Mesendoderm (in vitro differentiated cells): Measurements from ENCODE around the gene POP7.

Source experiments
- DNase-seq: peaks from one replicate; pipeline ENCODE4 v3.0.0; 2013
- H2AK5ac ChIP-seq: 2 replicates; pipeline ENCODE4 v1.6.1; 2013; ENCODE audit warnings: low read length, inconsistent platforms
- H2BK120ac ChIP-seq: 2 replicates; pipeline ENCODE4 v1.6.1; 2013; ENCODE audit warnings: low read depth, mild to moderate bottlenecking, low read length, moderate library complexity, mixed read lengths
- H2BK15ac ChIP-seq: replicated peaks from 2 replicates; pipeline ENCODE4 v1.6.1; 2013; ENCODE audit warnings: low read depth, mild to moderate bottlenecking, moderate library complexity
- H2BK5ac ChIP-seq: 2 replicates; pipeline ENCODE4 v1.6.1; 2013; ENCODE audit warnings: low read length, inconsistent platforms
- H3K18ac ChIP-seq: 2 replicates; pipeline ENCODE4 v1.6.1; 2013; ENCODE audit warnings: mild to moderate bottlenecking, low read length, mixed read lengths
- H3K23ac ChIP-seq: one replicate; pipeline ENCODE4 v1.6.1; 2013; ENCODE audit warnings: low read length
- H3K27ac ChIP-seq: 2 replicates; pipeline ENCODE4 v1.5.1; 2013; ENCODE audit warnings: low read depth, mild to moderate bottlenecking, inconsistent platforms, low read length, moderate library complexity
- H3K27me3 ChIP-seq: 2 replicates; pipeline ENCODE4 v1.6.1; 2013; ENCODE audit warnings: low read length, control low read depth, mild to moderate bottlenecking, inconsistent platforms; ENCODE audit not compliant: insufficient read depth, poor library complexity
- H3K36me3 ChIP-seq: 2 replicates; pipeline ENCODE4 v1.6.1; 2013; ENCODE audit warnings: low read length, inconsistent platforms; ENCODE audit not compliant: control insufficient read depth, insufficient read depth
- H3K4ac ChIP-seq: one replicate; pipeline ENCODE4 v1.6.1; 2013; ENCODE audit warnings: low read depth, mild to moderate bottlenecking, low read length, moderate library complexity
- H3K4me1 ChIP-seq: 2 replicates; pipeline ENCODE4 v1.6.1; 2013; ENCODE audit warnings: low read depth, low read length, inconsistent platforms; ENCODE audit not compliant: control insufficient read depth
- H3K4me2 ChIP-seq: 2 replicates; pipeline ENCODE4 v1.6.1; 2013; ENCODE audit warnings: low read length
- H3K4me3 ChIP-seq: 2 replicates; pipeline ENCODE4 v1.5.1; 2013; ENCODE audit warnings: mild to moderate bottlenecking, low read length
- H3K56ac ChIP-seq: one replicate; pipeline ENCODE4 v1.6.1; 2013; ENCODE audit warnings: low read length
- H3K79me1 ChIP-seq: 2 replicates; pipeline ENCODE4 v1.6.1; 2013; ENCODE audit warnings: low read length, inconsistent platforms
- H3K79me2 ChIP-seq: 2 replicates; pipeline ENCODE4 v1.6.1; 2013; ENCODE audit warnings: mild to moderate bottlenecking, low read length; ENCODE audit not compliant: control insufficient read depth, insufficient read depth
- H3K9ac ChIP-seq: 2 replicates; pipeline ENCODE4 v1.6.1; 2013; ENCODE audit warnings: low read length, inconsistent platforms
- H4K5ac ChIP-seq: one replicate; pipeline ENCODE4 v1.6.1; 2013; ENCODE audit warnings: low read length
- H4K8ac ChIP-seq: one replicate; pipeline ENCODE4 v1.6.1; 2013; ENCODE audit warnings: low read depth, mild to moderate bottlenecking, control low read depth, low read length, moderate library complexity
- WGBS: extraction: QIAGEN DNeasy Blood & Tissue Kit; methylation state at CpG from one replicate; pipeline ENCODE4 v1.1.7; 2013; ENCODE audit warnings: low lambda C conversion rate, missing lambda C conversion rate; ENCODE audit not compliant: insufficient coverage; ENCODE audit errors: extremely low coverage; 5-methylcytosine and 5-hydroxymethylcytosine counted together

POP7 gene

DNA sequence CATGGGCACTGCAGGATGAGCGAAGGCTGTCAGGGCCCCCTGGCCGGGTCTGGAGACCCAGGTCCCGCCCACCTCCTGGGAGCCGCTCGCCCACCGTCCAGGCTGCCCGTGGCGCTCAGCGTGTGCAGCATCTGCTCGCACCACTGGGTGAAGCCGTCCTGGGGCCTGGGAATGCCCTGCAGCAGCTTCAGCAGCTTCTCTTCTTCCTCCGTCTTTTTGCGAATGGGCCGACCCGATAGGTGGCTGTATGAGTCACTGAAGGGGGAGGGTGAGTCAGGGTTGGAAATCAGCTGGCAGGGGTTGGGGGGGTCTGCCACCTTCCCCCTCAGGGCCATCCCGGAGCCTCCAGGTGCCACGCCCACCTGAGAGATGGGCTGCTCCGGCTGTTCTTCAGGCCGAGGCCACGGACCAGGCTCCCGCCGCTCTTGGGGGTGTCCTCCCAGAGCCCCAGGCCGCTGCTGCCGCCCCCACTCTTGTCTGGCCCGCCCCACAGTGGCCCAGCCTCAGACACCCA is 23.6 kb upstream of the POP7 start:
- no peaks in the 10 kb centered on the region for H3K4me1 ChIP-seq
- H2BK120ac ChIP-seq = no peak overlapping the region
- no peak overlapping the region for H3K4ac ChIP-seq
- peaks cover 20% of the 10 kb centered on the region for H3K36me3 ChIP-seq
- H2BK15ac ChIP-seq = no peak overlapping the region
- no CpG with 5 or more reads among the region's 25 CpGs for WGBS
- DNase-seq = no peak
- H3K9ac ChIP-seq = no peak overlapping the region
- H3K27me3 ChIP-seq = no peaks in the 10 kb centered on the region
- no peak overlapping the region for H3K18ac ChIP-seq
- H3K56ac ChIP-seq = no peak overlapping the region
- H2AK5ac ChIP-seq = no peak overlapping the region
- H3K23ac ChIP-seq = no peak overlapping the region
- no peak overlapping the region for H3K4me3 ChIP-seq
- no peak overlapping the region for H3K27ac ChIP-seq
- H4K8ac ChIP-seq = no peak overlapping the region
- H3K4me2 ChIP-seq = no peak overlapping the region
- no peaks in the 10 kb centered on the region for H3K79me2 ChIP-seq
- no peak overlapping the region for H2BK5ac ChIP-seq
- H3K79me1 ChIP-seq = no peaks in the 10 kb centered on the region
- no peak overlapping the region for H4K5ac ChIP-seq

DNA sequence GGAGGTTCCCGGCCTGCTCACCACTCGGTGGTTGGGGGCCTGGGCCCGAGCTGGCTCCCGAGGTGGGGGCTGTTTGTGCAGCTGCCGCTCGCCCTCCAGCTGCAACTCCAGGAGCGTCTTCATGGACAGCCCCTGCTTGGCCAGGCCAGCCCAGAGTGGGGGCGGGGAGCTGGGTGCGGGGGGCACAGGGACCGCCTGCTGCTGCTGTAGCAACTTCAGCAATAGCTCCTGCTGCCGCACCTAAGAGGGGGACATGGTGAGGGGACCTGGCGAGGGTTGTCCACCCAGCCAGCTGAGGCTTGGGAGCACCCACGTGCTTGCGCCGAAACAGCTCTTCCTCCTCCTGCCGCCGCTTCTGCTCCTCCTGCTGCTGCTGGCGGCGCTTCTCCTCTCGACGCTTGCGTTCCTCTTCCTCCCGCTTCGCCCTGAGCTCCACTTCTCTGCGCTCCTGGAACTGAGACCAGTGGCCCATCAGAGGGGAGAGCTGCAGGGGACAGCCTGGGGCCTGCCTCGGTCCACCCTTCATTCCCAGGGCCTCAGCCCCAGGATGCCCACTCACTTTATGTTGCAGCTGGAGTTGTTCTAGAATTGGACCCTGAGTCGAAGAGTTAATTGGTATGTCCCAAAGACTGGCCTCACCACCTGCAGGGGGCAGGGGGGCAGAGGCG is 22.8 kb upstream of the POP7 start:
- no peak overlapping the region for H2AK5ac ChIP-seq
- H3K27ac ChIP-seq = no peak overlapping the region
- no peaks in the 10 kb centered on the region for H3K27me3 ChIP-seq
- no peak overlapping the region for H2BK5ac ChIP-seq
- no CpG with 5 or more reads among the region's 28 CpGs for WGBS
- H3K23ac ChIP-seq = no peak overlapping the region
- H3K4me3 ChIP-seq = no peak overlapping the region
- no peaks in the 10 kb centered on the region for H3K4me1 ChIP-seq
- H3K79me2 ChIP-seq = no peaks in the 10 kb centered on the region
- H4K5ac ChIP-seq = no peak overlapping the region
- H3K18ac ChIP-seq = no peak overlapping the region
- no peak overlapping the region for H4K8ac ChIP-seq
- H2BK15ac ChIP-seq = no peak overlapping the region
- H3K4ac ChIP-seq = no peak overlapping the region
- DNase-seq = no peak
- no peak overlapping the region for H3K9ac ChIP-seq
- H2BK120ac ChIP-seq = no peak overlapping the region
- H3K36me3 ChIP-seq = peaks cover 24% of the 10 kb centered on the region
- no peak overlapping the region for H3K56ac ChIP-seq
- no peak overlapping the region for H3K4me2 ChIP-seq
- peaks cover 2% of the 10 kb centered on the region for H3K79me1 ChIP-seq

DNA sequence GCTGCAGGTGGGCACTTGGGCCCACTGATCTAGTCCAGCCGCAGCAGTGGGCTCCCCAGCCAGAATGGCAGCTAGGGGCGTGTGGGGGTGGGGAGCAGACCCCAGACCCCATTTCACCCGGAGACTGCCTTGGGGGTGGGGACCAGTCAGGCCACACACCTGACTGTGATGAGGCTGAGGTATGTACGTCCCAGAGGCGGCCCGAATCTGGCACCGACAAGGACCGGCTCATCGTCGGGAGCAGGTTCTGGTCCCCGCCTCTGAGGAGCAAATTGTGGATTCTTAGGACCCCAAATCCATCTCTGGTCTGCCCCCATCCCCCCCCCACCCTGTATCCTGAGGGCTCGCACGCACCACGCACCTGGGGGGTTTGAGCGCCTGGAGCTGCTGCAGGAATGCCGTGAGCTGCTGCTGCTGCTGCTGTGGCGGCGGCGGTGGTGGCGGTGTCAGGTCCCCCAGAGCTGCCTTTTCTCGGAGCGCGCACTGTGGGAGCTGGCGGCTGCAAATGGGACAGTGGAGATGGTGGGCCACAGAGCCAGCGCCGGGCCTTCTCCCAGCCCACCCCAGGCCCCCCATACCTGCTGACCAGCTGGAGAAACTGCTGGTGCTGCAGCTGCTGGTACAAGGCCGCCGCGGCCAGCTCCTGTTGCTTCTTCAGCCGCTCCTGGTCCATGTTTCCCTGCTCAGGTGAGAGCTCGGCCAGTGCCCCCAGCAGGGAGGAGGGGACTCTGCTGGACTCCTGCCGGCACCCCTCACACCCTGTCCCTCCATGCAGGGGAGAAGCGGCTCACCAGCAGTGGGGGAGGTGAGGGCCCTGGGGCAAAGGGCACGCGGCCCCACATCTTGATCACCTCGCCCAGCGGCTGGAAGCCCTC is 22.0 kb upstream of the POP7 start:
- Histone ChIP-seq H4K5ac (no peak overlapping the region), H3K4me1 (no peaks in the 10 kb centered on the region), H3K4me2 (no peak overlapping the region), H3K4me3 (no peak overlapping the region), H3K36me3 (peaks cover 21% of the 10 kb centered on the region), H2BK120ac (no peak overlapping the region), H2BK5ac (no peak overlapping the region), H3K27me3 (no peaks in the 10 kb centered on the region), H2AK5ac (no peak overlapping the region), H3K79me1 (peaks cover 6% of the 10 kb centered on the region), H3K9ac (no peak overlapping the region), H3K27ac (no peak overlapping the region), H3K18ac (no peak overlapping the region), H3K79me2 (peaks cover 5% of the 10 kb centered on the region), H4K8ac (no peak overlapping the region), H3K56ac (no peak overlapping the region), H3K4ac (no peak overlapping the region), H2BK15ac (no peak overlapping the region), H3K23ac (no peak overlapping the region)
- no peak for DNase-seq
- WGBS = no CpG with 5 or more reads among the region's 37 CpGs

DNA sequence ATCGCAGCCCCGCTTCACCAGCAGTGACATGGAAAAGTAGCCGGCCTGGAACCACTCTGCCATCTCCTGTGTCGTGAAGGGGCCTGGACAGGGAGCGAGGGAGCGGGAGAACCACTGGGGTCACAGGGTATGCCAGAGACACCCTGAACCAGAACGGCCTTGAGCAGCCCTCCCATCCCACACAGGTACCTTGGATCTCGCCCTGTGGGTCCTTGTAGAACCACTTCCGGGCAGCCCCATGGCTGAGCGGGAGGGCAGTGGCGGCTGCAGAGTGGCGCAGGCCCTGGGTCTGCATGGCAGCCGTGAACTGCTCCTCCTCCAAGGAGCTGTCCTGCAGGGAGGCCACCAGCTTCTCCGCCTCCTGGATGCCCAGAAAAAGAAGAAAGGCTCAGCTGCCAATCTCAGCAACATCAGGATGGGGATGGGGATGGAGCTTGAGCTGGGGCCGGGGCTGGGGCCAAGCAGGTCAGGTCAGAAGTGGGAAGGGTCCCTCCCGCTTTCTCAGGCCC is 21.3 kb upstream of the POP7 start:
- Histone ChIP-seq H3K36me3 (peaks cover 19% of the 10 kb centered on the region), H3K79me1 (peaks cover 6% of the 10 kb centered on the region), H3K4me1 (no peaks in the 10 kb centered on the region), H3K4me3 (no peak overlapping the region), H3K56ac (no peak overlapping the region), H2BK5ac (no peak overlapping the region), H3K18ac (no peak overlapping the region), H2BK120ac (no peak overlapping the region), H4K8ac (no peak overlapping the region), H3K4ac (no peak overlapping the region), H3K27ac (no peak overlapping the region), H3K4me2 (no peak overlapping the region), H3K23ac (no peak overlapping the region), H2BK15ac (no peak overlapping the region), H3K79me2 (peaks cover 11% of the 10 kb centered on the region), H4K5ac (no peak overlapping the region), H3K9ac (no peak overlapping the region), H3K27me3 (no peaks in the 10 kb centered on the region), H2AK5ac (no peak overlapping the region)
- no CpG with 5 or more reads among the region's 16 CpGs for WGBS
- no peak for DNase-seq

DNA sequence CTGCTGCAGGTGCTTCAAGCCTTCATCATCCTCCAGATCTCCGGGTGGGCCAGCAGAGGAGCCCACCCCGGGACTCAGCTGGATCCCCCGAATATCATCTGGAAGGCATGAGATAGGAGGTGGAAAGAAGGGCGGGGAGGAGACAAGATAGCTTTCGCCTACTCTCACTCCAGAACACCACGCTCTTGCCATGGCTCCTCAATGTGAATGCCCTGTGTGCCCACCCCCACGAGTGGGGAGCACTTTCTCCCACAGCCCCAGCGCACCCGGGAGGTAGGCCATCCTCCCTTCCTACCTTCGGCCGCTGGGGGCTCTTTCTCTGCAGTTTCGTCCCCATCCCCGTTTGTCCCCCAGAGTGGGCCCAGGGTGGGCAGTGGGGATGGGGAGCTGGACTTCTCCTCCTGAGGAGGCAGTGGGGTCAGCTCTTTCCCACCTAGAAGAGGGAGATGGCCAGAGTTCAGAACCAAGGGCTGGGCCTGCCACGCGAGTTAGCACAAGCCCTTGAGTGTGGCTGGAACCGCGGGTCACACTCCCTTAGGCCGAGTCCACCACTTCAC is 20.8 kb upstream of the POP7 start:
- Histone ChIP-seq H3K4me2 (no peak overlapping the region), H2BK15ac (no peak overlapping the region), H3K9ac (no peak overlapping the region), H3K4me1 (no peaks in the 10 kb centered on the region), H3K4ac (no peak overlapping the region), H2AK5ac (no peak overlapping the region), H3K23ac (no peak overlapping the region), H3K27ac (no peak overlapping the region), H2BK120ac (no peak overlapping the region), H2BK5ac (no peak overlapping the region), H3K18ac (no peak overlapping the region), H3K56ac (no peak overlapping the region), H4K8ac (no peak overlapping the region), H3K79me1 (peaks cover 10% of the 10 kb centered on the region), H3K4me3 (no peak overlapping the region), H4K5ac (no peak overlapping the region), H3K79me2 (peaks cover 17% of the 10 kb centered on the region), H3K36me3 (peaks cover 19% of the 10 kb centered on the region), H3K27me3 (no peaks in the 10 kb centered on the region)
- no CpG with 5 or more reads among the region's 18 CpGs for WGBS
- no peak for DNase-seq
